LNCaP clone FGC (cell line): Measurements from ENCODE around the gene SYTL5.

ENCODE experiments used
- DNase-seq: peaks from one replicate; pipeline ENCODE4 v3.0.0-alpha.2; 2011; ENCODE audit warnings: low read depth
- H3K4me3 ChIP-seq: 2 replicates; pipeline ENCODE4 v1.5.1; 2011; ENCODE audit warnings: mild to moderate bottlenecking, low read depth, low read length, control low read depth
- CTCF ChIP-seq: IDR thresholded peaks from 2 replicates; pipeline ENCODE4 v1.5.1; 2012; ENCODE audit warnings: mild to moderate bottlenecking; ENCODE audit not compliant: control insufficient read depth, insufficient read depth; ENCODE audit errors: extremely low read depth

The SYTL5 gene

GRCh38 chrX:38009641-38010040 lies 3.3 kb downstream of the SYTL5 start:
- no peak for DNase-seq
- no peak overlapping the region for H3K4me3 ChIP-seq
- TF ChIP-seq CTCF = no peak

- TF ChIP-seq CTCF = no peak
- DNase-seq = no peak
- no peak overlapping the region for H3K4me3 ChIP-seq
Observed at GRCh38 chrX:38018766-38019425, 12.5 kb downstream of the SYTL5 start.

GRCh38 chrX:38028300-38028699 lies 21.9 kb downstream of the SYTL5 start:
- H3K4me3 ChIP-seq = no peak overlapping the region
- DNase-seq = no peak
- TF ChIP-seq CTCF = no peak

- H3K4me3 ChIP-seq = no peak overlapping the region
- DNase-seq = no peak
- no peak for TF ChIP-seq CTCF
Observed at GRCh38 chrX:38036466-38036865, 30.1 kb downstream of the SYTL5 start.

GRCh38 chrX:38038501-38038900 lies 32.1 kb downstream of the SYTL5 start:
- TF ChIP-seq CTCF = no peak
- no peak overlapping the region for H3K4me3 ChIP-seq
- no peak for DNase-seq

- H3K4me3 ChIP-seq = no peak overlapping the region
- no peak for TF ChIP-seq CTCF
- DNase-seq = peak; percentile 48
Observed at GRCh38 chrX:38041237-38041636, 34.9 kb downstream of the SYTL5 start.

GRCh38 chrX:38044701-38045100 lies 38.3 kb downstream of the SYTL5 start:
- no peak for TF ChIP-seq CTCF
- no peak overlapping the region for H3K4me3 ChIP-seq
- DNase-seq = no peak
